NCI-H2107 treated with DMSO at 0.1 percent for 48 hours (cell line): ENCODE data around the gene PADI2.
"Not testable (repeated sequence)": the region's sequence is repeated elsewhere in the genome, so short reads cannot be mapped to it uniquely, and the experiment has no call there.

ENCODE experiments used
- DNase-seq: peaks from one replicate; lab custom pipeline; 2025; ENCODE audit not compliant: unreplicated experiment; lab: John Stamatoyannopoulos, UW

The PADI2 gene

GRCh38 chr1:17086751-17087150, 32.5 kb downstream of the PADI2 start:
- no peak for DNase-seq

DNA sequence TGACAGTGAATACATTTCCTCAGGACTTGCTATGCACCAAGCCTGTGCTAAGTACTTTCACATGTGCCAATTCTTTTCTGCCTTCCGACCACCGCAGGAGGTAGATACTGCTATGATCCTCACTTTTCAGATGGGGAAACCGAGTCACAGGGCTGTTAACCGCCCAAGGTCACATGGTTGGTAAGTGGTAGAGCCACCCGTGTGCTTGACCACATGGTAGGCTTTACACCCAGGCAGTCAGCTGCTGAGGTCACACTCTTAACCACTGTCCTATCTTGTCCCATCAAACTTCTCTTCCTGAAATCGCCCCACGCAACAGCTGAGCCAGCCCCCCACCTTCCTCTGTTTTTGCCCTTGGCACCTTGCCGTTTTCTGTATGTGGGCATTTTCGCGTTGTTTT, 34.5 kb downstream of the PADI2 start:
- DNase-seq, result no peak

DNA sequence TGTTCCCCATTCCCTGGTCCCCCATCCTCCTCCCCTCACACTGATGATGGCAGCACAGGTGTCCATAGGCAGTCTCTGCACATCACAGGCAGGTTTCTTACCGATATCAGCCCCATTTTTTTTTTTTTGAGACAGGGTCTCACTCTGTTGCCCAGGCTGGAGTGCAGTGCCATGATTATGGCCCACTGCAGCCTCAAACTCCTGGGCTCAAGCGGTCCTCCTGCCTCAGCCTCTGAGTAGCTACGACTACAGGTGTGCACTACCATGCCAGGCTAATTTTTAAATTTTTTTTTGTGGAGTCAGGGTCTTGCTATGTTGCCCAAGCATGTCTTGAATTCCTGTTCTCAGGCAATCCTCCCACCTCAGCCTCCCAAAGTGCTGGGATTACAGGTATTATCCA, 36.5 kb downstream of the PADI2 start:
- no peak for DNase-seq

DNA sequence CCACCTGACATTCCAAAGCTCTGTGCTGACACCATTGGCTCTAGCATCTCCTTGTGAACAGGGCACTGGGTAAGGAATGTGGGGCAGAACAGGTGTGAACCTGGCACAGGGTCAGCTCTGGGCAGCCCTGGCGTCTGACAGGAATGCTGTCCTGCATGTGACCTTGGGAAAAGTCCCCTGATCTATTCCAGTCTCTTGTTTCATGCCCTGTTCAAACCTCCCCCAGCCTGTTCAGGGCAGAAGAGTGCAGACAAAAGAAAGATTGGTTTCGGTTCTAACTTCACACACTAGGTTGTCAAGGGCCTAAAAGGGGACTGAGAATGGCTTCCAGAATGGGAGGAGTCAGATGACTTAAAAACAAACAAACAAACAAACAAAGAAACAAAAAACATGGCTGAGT, 37.8 kb downstream of the PADI2 start:
- DNase-seq, result no peak

- DNase-seq, result no peak
Measured at GRCh38 chr1:17080880-17081279, 38.4 kb downstream of the PADI2 start.

DNA sequence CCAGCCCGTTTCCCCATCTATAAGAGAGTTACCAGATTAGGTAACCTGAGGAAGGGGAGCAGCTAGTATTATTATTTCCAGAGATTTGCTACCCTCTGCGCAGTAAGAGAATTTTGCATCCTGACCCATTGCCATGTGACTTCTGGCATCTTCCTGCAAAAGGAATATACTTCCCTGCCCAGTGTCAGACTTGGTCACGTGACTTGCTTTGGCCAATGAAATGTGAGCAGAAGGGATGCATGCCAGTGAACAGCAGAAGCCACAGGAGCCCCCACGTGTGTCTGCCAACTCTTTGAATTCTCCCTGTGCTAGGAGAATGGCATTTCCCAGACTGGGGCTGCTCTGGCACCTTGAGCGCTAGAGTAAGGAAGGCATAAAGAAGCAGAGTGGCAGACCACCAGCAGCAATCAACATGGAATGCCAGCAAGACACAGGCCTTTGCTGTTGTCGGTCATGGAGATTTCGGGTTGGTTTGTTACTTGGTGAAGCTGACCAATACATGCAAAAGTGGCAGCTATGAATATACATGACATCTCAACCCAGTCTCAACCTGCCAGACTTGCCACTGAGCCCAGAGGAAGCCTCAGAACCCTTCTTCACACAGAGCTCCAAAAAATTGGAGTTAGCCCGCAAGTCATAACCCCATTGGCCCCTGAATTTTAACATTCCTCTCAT, 39.0 kb downstream of the PADI2 start:
- no peak for DNase-seq

DNA sequence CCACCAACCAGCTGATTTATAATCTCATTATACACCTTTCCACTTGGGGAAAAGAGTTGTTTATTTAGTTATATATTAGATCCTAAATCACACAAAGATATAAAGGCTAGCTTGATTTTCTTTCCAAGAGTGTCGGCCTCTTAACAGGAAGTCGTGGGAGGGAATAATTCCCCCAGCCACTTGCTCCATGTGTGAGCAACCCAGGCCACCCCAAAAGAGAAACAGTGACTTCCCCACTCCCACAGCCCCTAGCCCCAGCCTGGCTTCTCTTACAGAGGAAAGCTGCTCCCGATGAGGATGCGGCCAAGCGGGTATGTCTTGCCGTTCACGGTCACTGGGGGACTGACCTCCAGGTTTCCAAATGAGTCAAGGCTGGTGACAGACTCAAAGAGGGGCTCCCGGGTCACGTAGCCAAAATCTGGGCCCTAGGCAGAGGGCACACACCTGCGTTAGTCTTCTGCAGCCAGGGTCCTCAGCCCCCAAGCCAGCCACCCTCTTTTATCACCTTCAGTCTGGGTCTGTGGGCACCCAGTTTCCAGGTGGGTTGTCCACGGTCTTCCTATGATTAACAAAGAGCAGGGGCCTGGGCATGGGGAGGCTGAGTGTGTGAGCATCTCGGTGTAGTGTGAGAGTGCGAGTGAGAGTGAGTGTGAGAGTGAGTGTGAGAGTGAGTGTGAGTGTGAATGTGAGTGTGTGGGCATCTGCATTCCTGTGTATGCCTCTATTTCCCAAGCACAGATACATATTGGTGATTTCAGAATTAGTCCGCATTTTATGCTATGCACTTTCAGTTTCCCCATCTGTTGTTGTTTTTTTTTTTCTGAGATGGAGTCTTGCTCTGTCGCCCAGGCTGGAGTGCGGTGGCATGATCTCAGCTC, 40.0 kb downstream of the PADI2 start:
- DNase-seq, result no peak

GRCh38 chr1:17075470-17076255, 43.6 kb downstream of the PADI2 start:
- peak; percentile 8 for DNase-seq

GRCh38 chr1:17071794-17072193, 47.5 kb downstream of the PADI2 start:
- DNase-seq, result no peak

GRCh38 chr1:17070163-17070525, 49.1 kb downstream of the PADI2 start:
- DNase-seq, result no peak

GRCh38 chr1:17069452-17070162, 49.6 kb downstream of the PADI2 start:
- no peak for DNase-seq

- no peak for DNase-seq
Measured at GRCh38 chr1:17068789-17069188, 50.5 kb downstream of the PADI2 start.

GRCh38 chr1:17067465-17068240, 51.6 kb downstream of the PADI2 start:
- DNase-seq, result no peak

GRCh38 chr1:17067069-17067426, 52.2 kb downstream of the PADI2 start:
- DNase-seq, result no peak

- DNase-seq, result no peak
Measured at GRCh38 chr1:17066361-17067068, 52.7 kb downstream of the PADI2 start.

DNA sequence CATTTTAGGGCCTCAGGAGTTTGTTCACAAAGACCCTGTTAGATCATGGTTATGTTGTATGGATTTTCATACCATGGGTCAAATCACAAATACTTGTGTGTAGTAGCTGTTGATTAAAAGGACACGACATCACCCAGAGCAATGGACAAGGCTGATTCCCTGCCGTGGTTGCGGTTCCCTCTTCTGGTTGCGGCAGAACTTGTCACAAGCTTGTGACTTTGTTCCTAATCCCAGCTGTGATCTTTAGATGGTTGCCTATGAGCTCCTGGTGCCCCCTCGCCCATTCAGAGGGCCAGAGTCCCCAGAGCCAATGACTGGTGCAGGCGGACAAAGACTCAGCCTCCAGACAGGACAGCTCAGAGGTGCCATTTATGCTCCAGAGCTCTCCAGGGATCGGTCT, 53.6 kb downstream of the PADI2 start:
- DNase-seq, result no peak

DNA sequence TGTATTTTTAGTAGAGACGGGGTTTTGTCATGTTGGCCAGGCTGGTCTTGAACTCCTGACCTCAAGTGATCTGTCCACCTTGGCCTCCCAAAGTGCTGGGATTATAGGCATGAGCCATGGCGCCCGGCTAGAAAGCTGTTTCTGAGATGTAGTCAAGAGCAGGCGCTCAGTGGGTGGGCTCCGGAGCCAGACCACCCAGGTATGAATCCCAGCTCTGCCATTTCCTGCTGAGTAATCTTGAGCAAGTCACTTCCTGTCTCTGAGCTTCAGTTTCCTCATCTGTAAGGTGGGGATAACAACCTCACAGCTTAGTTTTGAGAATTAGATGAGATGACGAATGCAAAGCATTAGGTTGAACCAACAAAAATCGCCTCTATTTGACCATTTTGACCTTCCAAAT, 56.5 kb downstream of the PADI2 start:
- not testable (repeated sequence) for DNase-seq

GRCh38 chr1:17061892-17062291, 57.4 kb downstream of the PADI2 start:
- no peak for DNase-seq

- no peak for DNase-seq
Measured at GRCh38 chr1:17061486-17061885, 57.8 kb downstream of the PADI2 start.

GRCh38 chr1:17060306-17060749, 58.9 kb downstream of the PADI2 start:
- DNase-seq, result no peak
